CD4-positive, alpha-beta T cell (primary cell): ENCODE measurements around the gene NMRAL1. TPM values are rescaled to one million over a fixed set of nuclear protein-coding genes. Genes with fewer than 3 reads are reported as not detected.

ENCODE experiments used
- ATAC-seq: fragments of 200-7000 bp; cut with Tn5 transposase; one replicate; pipeline ENCODE4 v1.10.0; 2022; ENCODE audit warnings: mild to moderate bottlenecking; ENCODE audit not compliant: poor library complexity
- CTCF ChIA-PET: fragments of 350-600 bp; sonication (Branson Sonifier 250); formaldehyde crosslinking; loops from one replicate; lab custom pipeline; 2021; ENCODE audit warnings: antibody characterized with exemption, inconsistent platforms; lab: Charles Lee
- POLR2A ChIA-PET: fragments of 350-600 bp; sonication (Branson Sonifier 250); formaldehyde crosslinking; loops from one replicate; lab custom pipeline; 2021; ENCODE audit warnings: antibody characterized with exemption, inconsistent platforms; lab: Charles Lee
- DNase-seq, 14 experiments: peaks; one replicate each; pipeline ENCODE4 v3.0.0-alpha.2; 2013 to 2020; ENCODE audit warnings: mixed read lengths in 2 of 14
- H3K27ac ChIP-seq, 2 donors: one replicate each; pipeline versions ENCODE4 v1.5.1 to v1.7.0; 2013; ENCODE audit warnings: low read length in 2 of 2, low read depth in 1 of 2, mild to moderate bottlenecking in 1 of 2
- H3K27me3 ChIP-seq, 2 experiments: 1 replicate in 1 of 2; 2 replicates in 1 of 2; pipeline versions ENCODE4 v1.6.1 to v1.7.0; 2013; ENCODE audit warnings: low read length in 2 of 2, control low read depth in 1 of 2, mild to moderate bottlenecking in 1 of 2, moderate library complexity in 1 of 2; ENCODE audit not compliant: insufficient read depth in 2 of 2, control insufficient read depth in 1 of 2
- H3K36me3 ChIP-seq: one replicate; pipeline ENCODE4 v1.6.1; 2013; ENCODE audit warnings: low read length, control low read depth; ENCODE audit not compliant: insufficient read depth
- H3K4me1 ChIP-seq: one replicate; pipeline ENCODE4 v1.6.1; 2013; ENCODE audit warnings: low read length, control low read depth; ENCODE audit not compliant: insufficient read depth
- H3K4me3 ChIP-seq: one replicate; pipeline ENCODE4 v1.5.1; 2013; ENCODE audit warnings: mild to moderate bottlenecking, low read length, moderate library complexity
- H3K9me3 ChIP-seq, 2 experiments: 1 replicate in 1 of 2; 2 replicates in 1 of 2; pipeline versions ENCODE4 v1.6.1 to v1.7.0; 2013; ENCODE audit warnings: low read length in 2 of 2, mild to moderate bottlenecking in 2 of 2, control low read depth in 1 of 2, moderate library complexity in 1 of 2; ENCODE audit not compliant: control insufficient read depth in 1 of 2, insufficient read depth in 1 of 2
- H3K27ac Mint-ChIP-seq: one replicate; pipeline ENCODE4 v1.8.0; 2020; ENCODE audit warnings: mixed read lengths
- H3K27me3 Mint-ChIP-seq: one replicate; pipeline ENCODE4 v1.8.0; 2021; ENCODE audit warnings: mixed read lengths
- H3K36me3 Mint-ChIP-seq: one replicate; pipeline ENCODE4 v1.8.0; 2021; ENCODE audit warnings: low read depth, mixed read lengths
- H3K4me1 Mint-ChIP-seq: one replicate; pipeline ENCODE4 v1.8.0; 2021; ENCODE audit warnings: low read depth, mixed read lengths
- H3K4me3 Mint-ChIP-seq: one replicate; pipeline ENCODE4 v1.8.0; 2020; ENCODE audit warnings: mild to moderate bottlenecking, mixed read lengths
- H3K9me3 Mint-ChIP-seq: one replicate; pipeline ENCODE4 v1.8.0; 2020; ENCODE audit warnings: mixed read lengths
- CTCF ChIP-seq: fragments of 200-600 bp; IDR thresholded peaks from one replicate; pipeline ENCODE4 v1.8.0; 2022; ENCODE audit warnings: antibody characterized with exemption, mild to moderate bottlenecking
- intact Hi-C, 2 experiments: fragments of 100-400 bp; cut with DNase I in 1 of 2; cut with micrococcal nuclease in 1 of 2; formaldehyde crosslinking; loops; one replicate each; pipeline versions ENCODE4 v1.15.1 to v1.9.0; 2023 to 2025; cut with DNase I, micrococcal nuclease
- total RNA-seq, 174 experiments: library from RNA in 2 of 174; stranded (reverse) in 2 of 174; gene quantifications; one replicate each; pipeline ENCODE4 v1.2.3 and lab custom pipeline; 2021 to 2026

The NMRAL1 gene
- total RNA-seq, 2 experiments from 2014 or later = 28.6 to 29.5 TPM

- no peak overlapping the region for H3K27ac ChIP-seq
- H3K4me3 Mint-ChIP-seq = no peak overlapping the region
- H3K9me3 Mint-ChIP-seq = no peaks in the 10 kb centered on the region
- peaks cover 58% of the 10 kb centered on the region for H3K36me3 ChIP-seq
- no peaks in the 10 kb centered on the region for H3K9me3 ChIP-seq
- DNase-seq = no peak
- no peak for ATAC-seq
- peak overlapping the region; percentile 51 for H3K27ac Mint-ChIP-seq
- intact Hi-C loops = loop anchor here in 1 of 2 experiments (1.0 kb wide), 1 partner anchor 102 kb away; no protein-coding TSS in a partner anchor
- no peak for TF ChIP-seq CTCF
- ChIA-PET CTCF (interaction anchor here (1.4 kb wide), 1 partner anchor 46 kb away, joined by 3 read pairs; no protein-coding TSS in a partner anchor), POLR2A (interaction anchor here (2.5 kb wide), 1 partner anchor 15 kb away, joined by 13 read pairs; the partner anchor contains the start of gene HMOX2)
- H3K4me1 Mint-ChIP-seq = peaks cover 20% of the 10 kb centered on the region
- H3K36me3 Mint-ChIP-seq = peaks cover 61% of the 10 kb centered on the region
- H3K27me3 ChIP-seq = no peaks in the 10 kb centered on the region
- no peak overlapping the region for H3K4me3 ChIP-seq
- no peaks in the 10 kb centered on the region for H3K27me3 Mint-ChIP-seq
- peaks cover 32% of the 10 kb centered on the region for H3K4me1 ChIP-seq
Measured at GRCh38 chr16:4461250-4462085, 13.0 kb downstream of the NMRAL1 start.

- ChIA-PET POLR2A (interaction anchor here (2.5 kb wide), 1 partner anchor 15 kb away, joined by 13 read pairs; the partner anchor contains the start of gene HMOX2), CTCF (interaction anchor here (1.4 kb wide), 1 partner anchor 46 kb away, joined by 3 read pairs; no protein-coding TSS in a partner anchor)
- intact Hi-C loops = loop anchor here in 1 of 2 experiments (1.0 kb wide), 1 partner anchor 102 kb away; no protein-coding TSS in a partner anchor
- Mint-ChIP-seq H3K27ac (peak overlapping the region; percentile 51), H3K27me3 (no peaks in the 10 kb centered on the region), H3K4me1 (peaks cover 14% of the 10 kb centered on the region), H3K36me3 (peaks cover 61% of the 10 kb centered on the region), H3K9me3 (no peaks in the 10 kb centered on the region), H3K4me3 (no peak overlapping the region)
- Histone ChIP-seq H3K4me1 (peaks cover 27% of the 10 kb centered on the region), H3K27ac (peak overlapping the region in 1 of 2 donors; percentile 13), H3K27me3 (no peaks in the 10 kb centered on the region), H3K36me3 (peaks cover 58% of the 10 kb centered on the region), H3K4me3 (no peak overlapping the region), H3K9me3 (no peaks in the 10 kb centered on the region)
- no peak for TF ChIP-seq CTCF
- ATAC-seq (no peak), DNase-seq (no peak)
Measured at GRCh38 chr16:4460936-4461249, 13.5 kb downstream of the NMRAL1 start.

GRCh38 chr16:4455951-4456350 is 18.5 kb downstream of the NMRAL1 start:
- no peak for DNase-seq
- no peaks in the 10 kb centered on the region for H3K27me3 ChIP-seq
- H3K9me3 Mint-ChIP-seq = no peaks in the 10 kb centered on the region
- intact Hi-C loops = no loop called here
- H3K36me3 ChIP-seq = peaks cover 62% of the 10 kb centered on the region
- ChIA-PET POLR2A (no interaction called here), CTCF (interaction anchor here (1.1 kb wide), 1 partner anchor 93 kb away, joined by 3 read pairs; no protein-coding TSS in a partner anchor)
- peaks cover 18% of the 10 kb centered on the region for H3K4me1 ChIP-seq
- H3K4me1 Mint-ChIP-seq = peaks cover 8% of the 10 kb centered on the region
- TF ChIP-seq CTCF = no peak
- H3K27ac ChIP-seq = no peak overlapping the region
- no peak overlapping the region for H3K4me3 Mint-ChIP-seq
- no peaks in the 10 kb centered on the region for H3K27me3 Mint-ChIP-seq
- H3K9me3 ChIP-seq = no peaks in the 10 kb centered on the region
- no peak for ATAC-seq
- peaks cover 77% of the 10 kb centered on the region for H3K36me3 Mint-ChIP-seq
- H3K4me3 ChIP-seq = no peak overlapping the region
- H3K27ac Mint-ChIP-seq = no peak overlapping the region
